ENCODE measurements around the gene KLHL22. TPM values are rescaled to one million over a fixed set of nuclear protein-coding genes. Genes with fewer than 3 reads are reported as not detected.
"Not testable (repeated sequence)": the region's sequence is repeated elsewhere in the genome, so short reads cannot be mapped to it uniquely, and the experiment has no call there.

Gene KLHL22
- total RNA-seq, 4 donors from 2014 or later: 14.0 to 23.8 (median 20.2) TPM

DNA sequence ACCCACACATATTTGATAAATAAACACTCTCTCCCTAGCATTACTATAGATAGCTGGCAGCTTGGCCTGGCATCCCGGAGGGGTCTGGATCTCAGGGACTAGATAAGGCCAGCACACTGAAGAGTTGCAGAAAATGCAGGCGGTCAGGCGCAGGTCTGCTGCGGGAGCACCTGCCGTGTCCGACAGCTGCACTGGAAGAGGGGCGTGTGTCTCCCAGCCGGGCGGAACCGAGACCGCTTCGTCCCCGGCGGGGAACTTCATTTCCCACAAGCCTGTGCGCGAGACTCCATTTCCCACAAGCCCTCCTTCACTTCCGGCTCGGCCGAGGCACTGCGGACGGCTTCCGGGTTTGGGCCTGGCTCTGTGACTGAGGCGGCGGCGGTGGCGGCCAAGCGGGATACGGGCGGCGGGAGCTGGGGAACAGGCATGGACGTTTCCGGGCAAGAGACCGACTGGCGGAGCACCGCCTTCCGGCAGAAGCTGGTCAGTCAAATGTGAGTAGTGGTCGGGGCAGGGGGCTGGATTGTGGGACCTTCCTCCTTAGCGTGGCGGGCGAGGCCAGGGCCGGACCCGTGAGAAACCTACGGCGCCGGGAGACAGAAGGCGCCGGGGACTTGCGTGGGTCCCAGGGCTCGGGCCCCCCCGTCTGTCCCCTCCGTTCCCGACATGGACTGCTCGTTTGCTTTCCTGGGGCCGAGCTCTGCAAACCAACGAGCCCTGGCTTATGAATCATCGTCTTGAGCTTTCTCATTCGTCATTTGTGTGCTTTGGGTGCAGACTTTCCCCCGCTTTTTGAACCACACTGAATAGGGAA, 11.9 kb upstream of the KLHL22 start, which contains the start of gene MED15:
Gene MED15, plus strand, starts transcription at position 358 of the 814 bp plus-strand sequence. Its CDS starts 69 bp downstream, at position 427.
- TF ChIP-seq, protein P1, sequence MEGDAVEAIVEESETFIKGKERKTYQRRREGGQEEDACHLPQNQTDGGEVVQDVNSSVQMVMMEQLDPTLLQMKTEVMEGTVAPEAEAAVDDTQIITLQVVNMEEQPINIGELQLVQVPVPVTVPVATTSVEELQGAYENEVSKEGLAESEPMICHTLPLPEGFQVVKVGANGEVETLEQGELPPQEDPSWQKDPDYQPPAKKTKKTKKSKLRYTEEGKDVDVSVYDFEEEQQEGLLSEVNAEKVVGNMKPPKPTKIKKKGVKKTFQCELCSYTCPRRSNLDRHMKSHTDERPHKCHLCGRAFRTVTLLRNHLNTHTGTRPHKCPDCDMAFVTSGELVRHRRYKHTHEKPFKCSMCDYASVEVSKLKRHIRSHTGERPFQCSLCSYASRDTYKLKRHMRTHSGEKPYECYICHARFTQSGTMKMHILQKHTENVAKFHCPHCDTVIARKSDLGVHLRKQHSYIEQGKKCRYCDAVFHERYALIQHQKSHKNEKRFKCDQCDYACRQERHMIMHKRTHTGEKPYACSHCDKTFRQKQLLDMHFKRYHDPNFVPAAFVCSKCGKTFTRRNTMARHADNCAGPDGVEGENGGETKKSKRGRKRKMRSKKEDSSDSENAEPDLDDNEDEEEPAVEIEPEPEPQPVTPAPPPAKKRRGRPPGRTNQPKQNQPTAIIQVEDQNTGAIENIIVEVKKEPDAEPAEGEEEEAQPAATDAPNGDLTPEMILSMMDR (IDR thresholded peaks at IDR 0.05): no peak
- TF ChIP-seq POLR2A (IDR thresholded peaks at IDR 0.05): peak in 1 of 2 donors; percentile 80
- H3K4me3 ChIP-seq (ENCODE audit: low read depth, poor library complexity, severe bottlenecking): peak within 1 kb of the TSS; percentile 80
- intact Hi-C loops (cut with DNase I; ENCODE audit: low total_unique reads): no loop called here
- 1% methylated on average over 53 to 56 of the region's 58 CpGs for WGBS, 2 donors
- peak; percentile 87 to 98 for DNase-seq (ENCODE audit: low spot score in 2 of 2)

DNA sequence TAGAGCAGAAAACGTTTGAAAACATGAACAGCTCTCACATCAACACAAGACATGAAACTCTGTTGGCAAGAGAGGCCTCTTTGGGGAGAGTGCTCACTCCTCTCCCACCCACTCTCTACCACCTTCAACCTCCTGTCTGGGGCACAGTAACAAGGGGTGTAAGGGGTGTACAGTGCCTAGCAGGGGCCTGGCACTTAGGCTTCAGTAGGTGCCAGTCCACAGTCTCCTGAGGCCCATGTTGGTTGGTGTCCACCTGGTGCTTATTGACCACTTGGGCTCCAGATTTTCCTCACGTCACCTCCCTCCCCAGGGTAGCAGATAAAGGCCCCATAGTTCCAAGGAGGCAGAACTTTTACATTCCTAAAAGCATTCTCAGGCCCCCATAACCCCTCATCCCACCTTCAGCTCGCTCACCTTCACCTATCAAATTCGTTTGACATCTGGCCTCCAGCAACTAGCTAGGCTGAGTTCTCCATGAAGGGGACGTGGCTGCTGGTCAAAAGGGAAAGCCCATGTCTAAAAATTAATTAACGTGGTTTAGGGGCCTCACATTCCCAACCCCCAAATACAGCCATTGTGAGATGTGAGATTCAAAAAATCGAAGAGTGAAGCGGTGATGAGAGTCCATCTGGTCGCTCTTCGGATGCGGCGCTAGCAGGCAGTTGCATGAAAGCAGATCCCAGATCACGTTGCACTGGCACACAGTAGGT, 11.1 kb upstream of the KLHL22 start:
- intact Hi-C loops (cut with DNase I; ENCODE audit: low total_unique reads): no loop called here
- TF ChIP-seq POLR2A (IDR thresholded peaks at IDR 0.05): no peak
- TF ChIP-seq, protein P1 (IDR thresholded peaks at IDR 0.05): no peak
- DNase-seq (ENCODE audit: low spot score in 2 of 2): no peak
- no peak overlapping the region for H3K4me3 ChIP-seq (ENCODE audit: low read depth, poor library complexity, severe bottlenecking)
- 69 to 70% methylated on average over 13 of the region's 13 CpGs for WGBS, 2 donors

DNA sequence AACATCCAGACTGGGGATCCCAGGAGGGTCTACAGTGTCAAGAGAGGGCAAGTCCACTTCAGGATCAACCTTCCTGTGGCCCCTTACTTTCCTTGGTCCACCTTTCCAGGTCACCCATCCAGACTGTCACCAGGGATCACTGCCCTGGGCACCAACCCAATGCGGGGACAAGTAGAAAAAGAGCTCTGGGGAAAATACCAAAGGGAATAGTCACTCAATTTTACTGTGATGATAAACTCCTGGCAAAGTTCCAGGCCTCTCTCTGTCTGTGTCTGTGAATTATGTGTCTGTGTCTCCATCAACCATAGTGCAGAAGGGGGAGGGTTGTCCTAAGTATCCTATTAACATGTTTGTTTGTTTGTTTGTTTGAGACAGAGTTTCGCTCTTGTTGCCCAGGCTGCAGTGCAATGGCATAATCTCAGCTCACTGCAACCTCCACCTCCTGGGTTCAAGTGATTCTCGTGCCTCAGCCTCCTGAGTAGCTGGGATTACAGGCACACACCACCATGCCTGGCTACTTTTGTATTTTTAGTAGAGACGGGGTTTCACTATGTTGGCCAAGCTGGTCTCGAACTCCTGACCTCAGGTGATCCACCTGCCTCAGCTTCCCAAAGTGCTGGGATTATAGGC, 8.8 kb upstream of the KLHL22 start:
- WGBS, 2 donors: 76 to 81% methylated on average over 5 of the region's 5 CpGs
- DNase-seq (ENCODE audit: low spot score in 2 of 2); H3K4me3 ChIP-seq (ENCODE audit: low read depth, poor library complexity, severe bottlenecking); intact Hi-C loops (cut with DNase I; ENCODE audit: low total_unique reads): not testable (repeated sequence)

DNA sequence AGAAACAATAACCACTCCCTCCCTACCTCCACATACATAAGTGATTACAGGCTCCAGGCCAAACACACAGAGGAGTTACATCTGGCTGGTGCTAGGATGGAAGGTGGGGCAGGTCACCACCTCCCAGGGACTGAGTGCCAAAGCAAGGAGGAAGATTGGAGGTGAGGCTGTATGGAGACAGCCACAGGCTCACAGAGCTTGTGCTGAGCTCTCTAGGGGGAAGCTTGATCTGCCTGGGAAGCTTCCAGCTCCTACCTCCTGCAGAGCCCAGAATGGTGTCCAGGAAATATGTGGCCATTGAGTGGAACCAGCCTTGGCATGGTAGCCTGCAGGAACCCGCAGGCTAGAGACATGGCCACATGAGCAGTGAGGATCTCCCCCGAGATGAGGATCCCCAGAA, 8.2 kb upstream of the KLHL22 start:
- TF ChIP-seq, protein P1 (IDR thresholded peaks at IDR 0.05): no peak
- no peak for TF ChIP-seq POLR2A (IDR thresholded peaks at IDR 0.05)
- H3K4me3 ChIP-seq (ENCODE audit: low read depth, poor library complexity, severe bottlenecking): no peak overlapping the region
- WGBS, 2 donors: 83 to 91% methylated on average over 2 of the region's 2 CpGs
- DNase-seq (ENCODE audit: low spot score in 2 of 2): no peak
- intact Hi-C loops (cut with DNase I; ENCODE audit: low total_unique reads): no loop called here

DNA sequence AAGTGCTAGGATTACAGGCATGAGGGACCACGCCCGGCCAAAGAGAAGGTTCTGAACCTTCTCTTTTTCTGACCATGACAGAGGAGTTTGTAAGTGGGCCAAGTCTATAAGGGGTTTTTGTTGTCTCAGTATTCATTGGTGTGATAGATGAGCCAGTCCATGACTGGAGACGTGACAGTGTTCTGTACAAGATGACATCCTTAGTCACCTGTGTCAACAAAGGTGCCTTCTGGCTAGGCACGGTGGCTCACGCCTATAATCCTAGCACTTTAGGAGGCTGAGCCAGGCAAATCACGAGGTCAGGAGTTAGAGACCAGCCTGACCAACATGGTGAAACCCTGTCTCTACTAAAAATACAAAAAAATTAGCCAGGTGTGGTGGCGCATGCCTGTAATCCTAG, 4.2 kb upstream of the KLHL22 start:
- intact Hi-C loops (cut with DNase I; ENCODE audit: low total_unique reads): no loop called here
- TF ChIP-seq, protein P1 (IDR thresholded peaks at IDR 0.05): no peak
- TF ChIP-seq POLR2A (IDR thresholded peaks at IDR 0.05): no peak
- 88 to 96% methylated on average over 7 of the region's 7 CpGs for WGBS, 2 donors
- DNase-seq (ENCODE audit: low spot score in 2 of 2): no peak
- H3K4me3 ChIP-seq (ENCODE audit: low read depth, poor library complexity, severe bottlenecking): no peak overlapping the region

DNA sequence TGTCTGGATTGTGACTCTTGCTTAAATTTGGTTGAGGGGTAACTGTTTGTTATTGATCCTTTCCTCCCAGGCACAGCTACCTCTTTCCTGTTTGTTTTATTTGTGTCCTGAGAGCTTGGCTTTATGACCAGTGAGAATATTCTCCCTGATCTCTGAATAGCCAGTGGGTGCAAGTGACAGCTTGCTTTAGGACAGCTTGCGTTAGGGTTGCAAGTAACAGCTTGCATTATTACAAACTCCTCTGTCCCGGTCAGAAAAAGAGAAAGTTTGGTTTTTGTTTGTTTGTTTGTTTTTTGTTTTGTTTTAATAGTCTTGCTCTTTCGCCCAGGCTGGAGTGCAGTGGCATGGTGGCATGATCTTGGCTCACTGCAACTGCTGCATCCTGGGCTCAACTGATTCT, 3.3 kb upstream of the KLHL22 start:
- H3K4me3 ChIP-seq (ENCODE audit: low read depth, poor library complexity, severe bottlenecking): no peak overlapping the region
- intact Hi-C loops (cut with DNase I; ENCODE audit: low total_unique reads): no loop called here
- TF ChIP-seq POLR2A (IDR thresholded peaks at IDR 0.05): no peak
- 66 to 80% methylated on average over 3 of the region's 3 CpGs for WGBS, 2 donors
- DNase-seq (ENCODE audit: low spot score in 2 of 2): no peak
